Measurements from ENCODE around the gene ZNF710.

Gene ZNF710

DNA sequence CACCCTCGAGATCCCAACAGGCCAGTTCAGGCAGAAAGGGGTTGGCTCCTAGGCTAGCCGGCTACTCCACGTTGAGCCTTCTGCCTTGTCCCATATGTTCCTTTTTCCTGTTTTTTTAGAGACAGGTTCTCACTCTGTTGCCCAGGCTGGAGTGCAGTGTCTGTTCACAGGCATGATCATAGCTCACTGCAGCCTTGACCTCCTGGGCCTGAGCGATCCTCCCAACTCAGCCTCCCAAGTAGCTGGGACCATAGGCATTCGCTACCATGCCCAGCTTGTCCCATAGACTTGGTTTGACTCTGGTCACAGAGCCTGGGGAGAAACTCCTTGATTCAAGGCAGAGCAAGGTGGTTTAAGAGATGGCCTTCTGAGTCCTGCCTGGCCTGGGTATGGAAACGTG is 32.3 kb downstream of the ZNF710 start:
- Histone ChIP-seq H2BK15ac (ENCODE audit: low read length) (no peak overlapping the region), H4K91ac (ENCODE audit: low read depth, low read length, poor library complexity) (no peak overlapping the region), H2AK5ac (ENCODE audit: low read depth, low read length) (no peak overlapping the region), H3K14ac (ENCODE audit: low read length) (no peak overlapping the region), H3K36me3 (replicated peaks in 1 of 2; ENCODE audit: control insufficient read depth in 2 of 2, insufficient read depth in 2 of 2, low read length in 2 of 2) (peaks cover 0 to 4% of the 10 kb centered on the region in 2 donors), H2AFZ (ENCODE audit: low read length) (no peak overlapping the region), H2BK5ac (ENCODE audit: low read length) (no peak overlapping the region), H3K4me3 (ENCODE audit: low read length in 2 of 2) (no peak overlapping the region), H3K9me3 (replicated peaks in 1 of 2; ENCODE audit: control insufficient read depth in 2 of 2, insufficient read depth in 1 of 2, low read depth in 1 of 2, low read length in 2 of 2) (peaks cover 0 to 2% of the 10 kb centered on the region in 2 donors), H3K18ac (ENCODE audit: low read length) (no peak overlapping the region), H3K27ac (replicated peaks; ENCODE audit: low read length) (no peak overlapping the region), H2BK12ac (ENCODE audit: low read length) (no peak overlapping the region), H4K8ac (ENCODE audit: low read depth, low read length) (no peak overlapping the region), H3K27me3 (ENCODE audit: control insufficient read depth in 3 of 3, insufficient read depth in 3 of 3, low read depth in 1 of 3, low read length in 3 of 3) (no peaks in the 10 kb centered on the region), H3K4ac (ENCODE audit: low read length) (no peak overlapping the region), H3K9ac (ENCODE audit: low read depth, low read length, poor library complexity) (no peak overlapping the region), H2BK120ac (ENCODE audit: low read depth, low read length) (no peak overlapping the region), H3K4me2 (ENCODE audit: insufficient read depth, low read length, poor library complexity, severe bottlenecking) (no peak overlapping the region), H3K4me1 (ENCODE audit: control insufficient read depth in 2 of 2, insufficient read depth in 1 of 2, low read depth in 1 of 2, low read length in 2 of 2) (peaks cover 37 to 39% of the 10 kb centered on the region in 2 donors), H3K23ac (ENCODE audit: low read depth, low read length, poor library complexity) (no peak overlapping the region), H3K79me1 (ENCODE audit: low read depth, low read length) (peaks cover 6% of the 10 kb centered on the region)
- no peak for DNase-seq (ENCODE audit: low spot score)
- WGBS, 2 donors (ENCODE audit: extremely low coverage in 2 of 2, insufficient read length in 2 of 2, insufficient replicate concordance in 1 of 2) = no CpG with 5 or more reads among the region's 6 CpGs

DNA sequence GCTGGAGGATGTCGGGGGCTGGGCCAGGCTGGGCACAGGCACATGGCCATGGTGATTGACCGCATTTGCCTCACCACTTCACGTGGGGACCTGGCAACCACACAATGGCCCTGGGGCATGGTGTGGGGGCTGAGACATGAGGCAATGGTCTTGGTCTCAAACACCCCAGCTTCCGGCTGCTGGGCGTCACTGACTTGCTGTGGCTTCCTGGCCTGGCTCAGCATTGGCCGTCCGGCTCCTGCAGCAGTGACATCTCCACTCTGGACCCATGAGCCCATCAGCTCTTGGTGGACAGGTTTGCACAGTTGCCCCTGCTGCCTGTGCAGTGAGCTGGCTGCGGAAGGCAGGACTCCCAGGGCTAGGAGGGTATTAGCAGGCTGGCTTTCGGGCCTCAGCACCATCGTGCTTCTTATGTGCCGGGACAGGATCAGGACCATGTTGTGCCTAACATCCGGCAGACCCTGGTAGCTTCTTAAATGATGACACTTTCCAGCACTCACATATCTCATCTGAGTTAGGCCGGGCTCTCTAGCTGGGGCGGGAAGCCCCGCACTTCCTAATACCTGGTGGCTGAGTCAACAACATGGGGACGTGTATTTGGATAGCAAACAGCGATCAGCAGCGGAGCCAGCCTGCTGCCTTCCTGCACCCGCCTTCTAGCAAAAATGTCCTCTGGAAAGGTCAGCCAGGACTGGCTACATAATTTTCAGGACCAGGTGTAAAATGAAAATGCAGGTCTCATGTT is 34.1 kb downstream of the ZNF710 start:
- H3K79me1 ChIP-seq (ENCODE audit: low read depth, low read length) = peaks cover 8% of the 10 kb centered on the region
- H2BK15ac ChIP-seq (ENCODE audit: low read length) = peak overlapping the region; percentile 88
- H3K18ac ChIP-seq (ENCODE audit: low read length) = peak overlapping the region; percentile 82
- H3K23ac ChIP-seq (ENCODE audit: low read depth, low read length, poor library complexity) = peak overlapping the region; percentile 57
- DNase-seq (ENCODE audit: low spot score) = no peak
- peaks cover 41% of the 10 kb centered on the region in 2 donors for H3K4me1 ChIP-seq (ENCODE audit: control insufficient read depth in 2 of 2, insufficient read depth in 1 of 2, low read depth in 1 of 2, low read length in 2 of 2)
- H2BK5ac ChIP-seq (ENCODE audit: low read length) = no peak overlapping the region
- H2AK5ac ChIP-seq (ENCODE audit: low read depth, low read length) = peak overlapping the region; percentile 87
- H3K4me3 ChIP-seq (ENCODE audit: low read length in 2 of 2) = no peak overlapping the region
- H3K27ac ChIP-seq (replicated peaks; ENCODE audit: low read length) = peak overlapping the region; percentile 81
- no peak overlapping the region for H2AFZ ChIP-seq (ENCODE audit: low read length)
- peak overlapping the region; percentile 19 for H3K4ac ChIP-seq (ENCODE audit: low read length)
- no peaks in the 10 kb centered on the region for H3K36me3 ChIP-seq (replicated peaks in 1 of 2; ENCODE audit: control insufficient read depth in 2 of 2, insufficient read depth in 2 of 2, low read length in 2 of 2)
- H3K9me3 ChIP-seq (replicated peaks in 1 of 2; ENCODE audit: control insufficient read depth in 2 of 2, insufficient read depth in 1 of 2, low read depth in 1 of 2, low read length in 2 of 2) = no peaks in the 10 kb centered on the region
- H3K9ac ChIP-seq (ENCODE audit: low read depth, low read length, poor library complexity) = no peak overlapping the region
- H2BK12ac ChIP-seq (ENCODE audit: low read length) = peak overlapping the region; percentile 63
- peak overlapping the region; percentile 42 for H3K14ac ChIP-seq (ENCODE audit: low read length)
- no peak overlapping the region for H2BK120ac ChIP-seq (ENCODE audit: low read depth, low read length)
- H3K4me2 ChIP-seq (ENCODE audit: insufficient read depth, low read length, poor library complexity, severe bottlenecking) = no peak overlapping the region
- peak overlapping the region; percentile 34 for H4K91ac ChIP-seq (ENCODE audit: low read depth, low read length, poor library complexity)
- H4K8ac ChIP-seq (ENCODE audit: low read depth, low read length) = no peak overlapping the region
- WGBS, 2 donors (ENCODE audit: extremely low coverage in 2 of 2, insufficient read length in 2 of 2, insufficient replicate concordance in 1 of 2) = no CpG with 5 or more reads among the region's 19 CpGs
- H3K27me3 ChIP-seq (ENCODE audit: control insufficient read depth in 3 of 3, insufficient read depth in 3 of 3, low read depth in 1 of 3, low read length in 3 of 3) = no peaks in the 10 kb centered on the region

DNA sequence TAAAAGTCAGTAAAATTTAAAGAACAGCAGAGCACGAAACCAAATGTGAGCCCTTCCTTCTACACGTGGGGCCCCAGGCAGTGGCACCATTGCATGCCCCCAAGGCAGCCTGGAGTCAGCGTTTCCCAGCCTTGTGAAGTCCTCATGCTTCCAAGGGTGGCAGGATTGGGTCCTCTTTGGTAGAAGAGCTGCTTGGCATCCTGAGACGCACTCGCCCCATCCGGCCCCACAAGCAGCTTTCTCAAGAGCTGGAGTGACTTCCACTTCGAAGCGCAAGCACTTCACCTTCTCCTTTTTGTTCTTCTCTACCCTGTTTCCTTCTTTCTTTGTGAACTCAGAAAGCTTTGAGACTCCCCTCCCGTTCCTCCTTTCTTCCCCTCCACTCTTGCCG is 34.7 kb downstream of the ZNF710 start:
- no peak overlapping the region for H2BK120ac ChIP-seq (ENCODE audit: low read depth, low read length)
- no peak overlapping the region for H3K23ac ChIP-seq (ENCODE audit: low read depth, low read length, poor library complexity)
- H2BK5ac ChIP-seq (ENCODE audit: low read length) = no peak overlapping the region
- no peak overlapping the region for H2AK5ac ChIP-seq (ENCODE audit: low read depth, low read length)
- no peak overlapping the region for H2BK12ac ChIP-seq (ENCODE audit: low read length)
- no CpG with 5 or more reads among the region's 10 CpGs for WGBS, 2 donors (ENCODE audit: extremely low coverage in 2 of 2, insufficient read length in 2 of 2, insufficient replicate concordance in 1 of 2)
- H3K9me3 ChIP-seq (replicated peaks in 1 of 2; ENCODE audit: control insufficient read depth in 2 of 2, insufficient read depth in 1 of 2, low read depth in 1 of 2, low read length in 2 of 2) = no peaks in the 10 kb centered on the region
- no peak for DNase-seq (ENCODE audit: low spot score)
- H3K27ac ChIP-seq (replicated peaks; ENCODE audit: low read length) = peak overlapping the region; percentile 81
- H3K9ac ChIP-seq (ENCODE audit: low read depth, low read length, poor library complexity) = no peak overlapping the region
- H3K27me3 ChIP-seq (ENCODE audit: control insufficient read depth in 3 of 3, insufficient read depth in 3 of 3, low read depth in 1 of 3, low read length in 3 of 3) = no peaks in the 10 kb centered on the region
- H3K14ac ChIP-seq (ENCODE audit: low read length) = no peak overlapping the region
- H3K36me3 ChIP-seq (replicated peaks in 1 of 2; ENCODE audit: control insufficient read depth in 2 of 2, insufficient read depth in 2 of 2, low read length in 2 of 2) = no peaks in the 10 kb centered on the region
- peaks cover 8% of the 10 kb centered on the region for H3K79me1 ChIP-seq (ENCODE audit: low read depth, low read length)
- no peak overlapping the region for H2AFZ ChIP-seq (ENCODE audit: low read length)
- H3K4ac ChIP-seq (ENCODE audit: low read length) = no peak overlapping the region
- no peak overlapping the region for H3K4me3 ChIP-seq (ENCODE audit: low read length in 2 of 2)
- H4K8ac ChIP-seq (ENCODE audit: low read depth, low read length) = no peak overlapping the region
- H4K91ac ChIP-seq (ENCODE audit: low read depth, low read length, poor library complexity) = no peak overlapping the region
- peaks cover 42% of the 10 kb centered on the region in 2 donors for H3K4me1 ChIP-seq (ENCODE audit: control insufficient read depth in 2 of 2, insufficient read depth in 1 of 2, low read depth in 1 of 2, low read length in 2 of 2)
- H3K4me2 ChIP-seq (ENCODE audit: insufficient read depth, low read length, poor library complexity, severe bottlenecking) = peak overlapping the region; percentile 15
- peak overlapping the region; percentile 86 for H3K18ac ChIP-seq (ENCODE audit: low read length)
- H2BK15ac ChIP-seq (ENCODE audit: low read length) = no peak overlapping the region

DNA sequence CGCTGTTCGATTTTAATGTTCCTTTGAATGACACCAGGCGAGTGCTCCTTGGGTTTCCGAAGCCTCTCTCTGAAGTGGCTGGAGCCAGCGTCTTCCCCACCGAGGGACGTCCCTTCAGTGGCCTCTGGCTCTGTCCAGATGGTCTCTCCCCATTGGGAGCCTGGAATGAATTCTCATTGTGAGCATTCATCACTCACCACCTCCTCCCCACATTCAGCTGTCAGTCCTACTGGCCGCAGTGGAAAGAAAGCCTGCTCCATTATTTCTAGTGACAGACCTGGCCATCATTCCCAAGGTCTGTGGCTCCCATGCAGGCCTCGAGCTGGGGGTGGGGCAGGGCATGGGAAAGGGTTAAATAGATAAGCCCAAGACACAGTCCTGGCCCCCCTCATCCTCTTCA is 35.2 kb downstream of the ZNF710 start:
- peak; percentile 56 for DNase-seq (ENCODE audit: low spot score)
- H3K4me3 ChIP-seq (ENCODE audit: low read length in 2 of 2) = no peak overlapping the region
- peak overlapping the region; percentile 81 for H3K27ac ChIP-seq (replicated peaks; ENCODE audit: low read length)
- H3K36me3 ChIP-seq (replicated peaks in 1 of 2; ENCODE audit: control insufficient read depth in 2 of 2, insufficient read depth in 2 of 2, low read length in 2 of 2) = no peaks in the 10 kb centered on the region
- H2BK5ac ChIP-seq (ENCODE audit: low read length) = peak overlapping the region; percentile 58
- peaks cover 42 to 44% of the 10 kb centered on the region in 2 donors for H3K4me1 ChIP-seq (ENCODE audit: control insufficient read depth in 2 of 2, insufficient read depth in 1 of 2, low read depth in 1 of 2, low read length in 2 of 2)
- H2BK12ac ChIP-seq (ENCODE audit: low read length) = no peak overlapping the region
- H3K79me1 ChIP-seq (ENCODE audit: low read depth, low read length) = peaks cover 8% of the 10 kb centered on the region
- H3K4ac ChIP-seq (ENCODE audit: low read length) = no peak overlapping the region
- peak overlapping the region; percentile 94 for H2AK5ac ChIP-seq (ENCODE audit: low read depth, low read length)
- WGBS, 2 donors (ENCODE audit: extremely low coverage in 2 of 2, insufficient read length in 2 of 2, insufficient replicate concordance in 1 of 2) = no CpG with 5 or more reads among the region's 9 CpGs
- H3K18ac ChIP-seq (ENCODE audit: low read length) = peak overlapping the region; percentile 68
- no peak overlapping the region for H4K8ac ChIP-seq (ENCODE audit: low read depth, low read length)
- H3K9me3 ChIP-seq (replicated peaks in 1 of 2; ENCODE audit: control insufficient read depth in 2 of 2, insufficient read depth in 1 of 2, low read depth in 1 of 2, low read length in 2 of 2) = no peaks in the 10 kb centered on the region
- H3K27me3 ChIP-seq (ENCODE audit: control insufficient read depth in 3 of 3, insufficient read depth in 3 of 3, low read depth in 1 of 3, low read length in 3 of 3) = no peaks in the 10 kb centered on the region
- peak overlapping the region; percentile 42 for H3K14ac ChIP-seq (ENCODE audit: low read length)
- H2BK15ac ChIP-seq (ENCODE audit: low read length) = peak overlapping the region; percentile 60
- H3K9ac ChIP-seq (ENCODE audit: low read depth, low read length, poor library complexity) = no peak overlapping the region
- no peak overlapping the region for H3K4me2 ChIP-seq (ENCODE audit: insufficient read depth, low read length, poor library complexity, severe bottlenecking)
- H3K23ac ChIP-seq (ENCODE audit: low read depth, low read length, poor library complexity) = no peak overlapping the region
- H2BK120ac ChIP-seq (ENCODE audit: low read depth, low read length) = no peak overlapping the region
- H2AFZ ChIP-seq (ENCODE audit: low read length) = no peak overlapping the region
- H4K91ac ChIP-seq (ENCODE audit: low read depth, low read length, poor library complexity) = no peak overlapping the region

Data from neuronal stem cell (in vitro differentiated cells).